ENCODE data around the gene OS9.

OS9 gene

DNA sequence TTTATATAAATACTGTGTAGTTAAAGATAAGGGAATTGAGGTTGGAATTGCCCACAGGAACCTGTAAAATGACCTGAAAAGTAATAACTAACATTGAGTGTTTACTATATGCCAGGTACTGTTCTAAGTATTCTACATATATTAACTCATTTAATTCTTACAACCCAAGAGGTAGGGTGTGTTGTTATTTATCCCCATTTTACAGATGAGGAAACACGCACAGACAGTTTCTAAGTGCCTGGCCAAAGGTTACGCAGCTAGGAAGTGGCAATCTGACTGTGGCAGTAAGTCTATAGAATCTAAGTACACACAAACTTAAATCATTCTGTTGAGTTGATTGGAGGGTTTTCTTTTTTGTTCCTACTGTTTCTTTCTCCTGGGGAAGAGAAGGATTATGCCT lies 49.8 kb downstream of the OS9 start:
- ChIA-PET CTCF (interaction anchor here (1.3 to 2.7 kb wide), 3 partner anchors 13 to 17 kb away, joined by 3 to 22 read pairs (median 7); no protein-coding TSS in a partner anchor), POLR2A (interaction anchor here (0.9 to 2.1 kb wide), 6 partner anchors 9 to 198 kb away, joined by 3 to 9 read pairs (median 7); partner anchors contain the start of genes CYP27B1, EEF1AKMT3, METTL1 and TSFM)
- H3K27ac ChIP-seq (ENCODE audit: extremely low read depth, low read depth, low read length) = 0 out of 2 replicates have a peak overlapping the region, but pooled peaks have one; percentile 80
- 0 out of 2 replicates have a peak, but pooled peaks cover 2% of the 10 kb centered on the region for H3K4me1 ChIP-seq (ENCODE audit: control insufficient read depth, insufficient read depth, low read length)
- no peak for TF ChIP-seq ZNF10 (tag by site-specific recombination; IDR thresholded peaks at IDR 0.05)
- TF ChIP-seq ZNF664 (tag by site-specific recombination; IDR thresholded peaks at IDR 0.05) = peak; percentile 84
- H3K4me3 ChIP-seq (ENCODE audit: low read depth, low read length) = no peak overlapping the region
- peaks cover 8 to 30% of the 10 kb centered on the region in 2 experiments for H3K36me3 ChIP-seq (ENCODE audit: control insufficient read depth in 2 of 2, insufficient read depth in 1 of 2, low read length in 2 of 2)
- H3K9me3 ChIP-seq (ENCODE audit: control insufficient read depth, insufficient read depth, low read depth, low read length) = no peaks in the 10 kb centered on the region

- POLR2A ChIA-PET = interaction anchor here (0.7 to 2.4 kb wide), 16 partner anchors 8 to 221 kb away, joined by 3 to 15 read pairs (median 5); partner anchors contain the start of genes CYP27B1, EEF1AKMT3, METTL1 and TSFM
- Histone ChIP-seq H3K4me3 (ENCODE audit: low read depth, low read length) (peak overlapping the region; percentile 69), H3K27ac (ENCODE audit: extremely low read depth, low read depth, low read length) (peak overlapping the region; percentile 80), H3K36me3 (ENCODE audit: control insufficient read depth in 2 of 2, insufficient read depth in 1 of 2, low read length in 2 of 2) (peaks cover 8 to 35% of the 10 kb centered on the region in 2 experiments), H3K9me3 (ENCODE audit: control insufficient read depth, insufficient read depth, low read depth, low read length) (no peaks in the 10 kb centered on the region), H3K4me1 (ENCODE audit: control insufficient read depth, insufficient read depth, low read length) (0 out of 2 replicates have a peak, but pooled peaks cover 2% of the 10 kb centered on the region)
- CTCF ChIA-PET = interaction anchor here (1.0 to 2.7 kb wide), 4 partner anchors 12 to 285 kb away, joined by 3 to 22 read pairs (median 5); no protein-coding TSS in a partner anchor
- TF ChIP-seq, protein P1, sequence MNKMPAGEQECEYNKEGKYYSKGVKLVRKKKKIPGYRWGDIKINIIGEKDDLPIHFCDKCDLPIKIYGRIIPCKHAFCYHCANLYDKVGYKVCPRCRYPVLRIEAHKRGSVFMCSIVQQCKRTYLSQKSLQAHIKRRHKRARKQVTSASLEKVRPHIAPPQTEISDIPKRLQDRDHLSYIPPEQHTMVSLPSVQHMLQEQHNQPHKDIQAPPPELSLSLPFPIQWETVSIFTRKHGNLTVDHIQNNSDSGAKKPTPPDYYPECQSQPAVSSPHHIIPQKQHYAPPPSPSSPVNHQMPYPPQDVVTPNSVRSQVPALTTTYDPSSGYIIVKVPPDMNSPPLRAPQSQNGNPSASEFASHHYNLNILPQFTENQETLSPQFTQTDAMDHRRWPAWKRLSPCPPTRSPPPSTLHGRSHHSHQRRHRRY (tag by site-specific recombination; IDR thresholded peaks at IDR 0.05) = no peak
- TF ChIP-seq GFI1B (tag by site-specific recombination; IDR thresholded peaks at IDR 0.05) = no peak
- TF ChIP-seq HOXD13 (CRISPR knock-in tag; IDR thresholded peaks at IDR 0.05; ENCODE audit: borderline replicate concordance) = no peak
- no peak for TF ChIP-seq ZNF530 (tag by site-specific recombination; IDR thresholded peaks at IDR 0.05; ENCODE audit: low read depth)
- TF ChIP-seq KLF1 (tag by site-specific recombination; IDR thresholded peaks at IDR 0.05) = peak; percentile 77
- no peak for TF ChIP-seq ZFP3 (tag by site-specific recombination; IDR thresholded peaks at IDR 0.05; ENCODE audit: low read depth)
- TF ChIP-seq ZNF654 (tag by site-specific recombination; IDR thresholded peaks at IDR 0.05; ENCODE audit: low read depth) = no peak
- no peak for TF ChIP-seq ZNF350 (tag by site-specific recombination; IDR thresholded peaks at IDR 0.05)
- TF ChIP-seq ZNF561 (tag by site-specific recombination; IDR thresholded peaks at IDR 0.05; ENCODE audit: borderline replicate concordance) = peak; percentile 61; the same call in 1 of the 2 replicates
- no peak for TF ChIP-seq ZNF221 (tag by site-specific recombination; IDR thresholded peaks at IDR 0.05; ENCODE audit: borderline replicate concordance)
- TF ChIP-seq ZNF155 (tag by site-specific recombination; IDR thresholded peaks at IDR 0.05) = no peak
- TF ChIP-seq SALL2 (tag by site-specific recombination; IDR thresholded peaks at IDR 0.05; ENCODE audit: borderline replicate concordance) = no peak
- TF ChIP-seq ZNF660 (tag by site-specific recombination; IDR thresholded peaks at IDR 0.05) = peak; percentile 67
- no peak for TF ChIP-seq IKZF3 (tag by site-specific recombination; IDR thresholded peaks at IDR 0.05)
- TF ChIP-seq GLIS1 (tag by site-specific recombination; IDR thresholded peaks at IDR 0.05) = no peak
- no peak for TF ChIP-seq ZNF426 (tag by site-specific recombination; IDR thresholded peaks at IDR 0.05)
- TF ChIP-seq ZBTB49 (tag by site-specific recombination; IDR thresholded peaks at IDR 0.05; ENCODE audit: low read depth) = no peak
- peak; percentile 49 for TF ChIP-seq ZNF501 (tag by site-specific recombination; IDR thresholded peaks at IDR 0.05)
- no peak for TF ChIP-seq ZNF747 (tag by site-specific recombination; IDR thresholded peaks at IDR 0.05)
- TF ChIP-seq ZNF777 (tag by site-specific recombination; IDR thresholded peaks at IDR 0.05; ENCODE audit: borderline replicate concordance) = no peak
- TF ChIP-seq RBAK (tag by site-specific recombination; IDR thresholded peaks at IDR 0.05) = no peak
- TF ChIP-seq ZNF843 (tag by site-specific recombination; IDR thresholded peaks at IDR 0.05) = peak; percentile 23; the same call in 1 of the 2 replicates
- TF ChIP-seq ZNF558 (tag by site-specific recombination; IDR thresholded peaks at IDR 0.05) = peak; percentile 50; the same call in 1 of the 2 replicates
- no peak; the same call in 1 of the 2 replicates for TF ChIP-seq ZNF2 (tag by site-specific recombination; IDR thresholded peaks at IDR 0.05)
- TF ChIP-seq, protein P2, sequence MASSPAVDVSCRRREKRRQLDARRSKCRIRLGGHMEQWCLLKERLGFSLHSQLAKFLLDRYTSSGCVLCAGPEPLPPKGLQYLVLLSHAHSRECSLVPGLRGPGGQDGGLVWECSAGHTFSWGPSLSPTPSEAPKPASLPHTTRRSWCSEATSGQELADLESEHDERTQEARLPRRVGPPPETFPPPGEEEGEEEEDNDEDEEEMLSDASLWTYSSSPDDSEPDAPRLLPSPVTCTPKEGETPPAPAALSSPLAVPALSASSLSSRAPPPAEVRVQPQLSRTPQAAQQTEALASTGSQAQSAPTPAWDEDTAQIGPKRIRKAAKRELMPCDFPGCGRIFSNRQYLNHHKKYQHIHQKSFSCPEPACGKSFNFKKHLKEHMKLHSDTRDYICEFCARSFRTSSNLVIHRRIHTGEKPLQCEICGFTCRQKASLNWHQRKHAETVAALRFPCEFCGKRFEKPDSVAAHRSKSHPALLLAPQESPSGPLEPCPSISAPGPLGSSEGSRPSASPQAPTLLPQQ (tag by site-specific recombination; IDR thresholded peaks at IDR 0.05) = peak; percentile 23
- TF ChIP-seq SP2 (tag by site-specific recombination; IDR thresholded peaks at IDR 0.05) = no peak
- no peak for TF ChIP-seq PRDM1 (tag by site-specific recombination; IDR thresholded peaks at IDR 0.05)
- 0 out of 2 replicates have a peak, but pooled peaks have one; percentile 25 for TF ChIP-seq ZSCAN30 (tag by site-specific recombination; IDR thresholded peaks at IDR 0.05)
Observed at GRCh38 chr12:57744194-57744776, 50.4 kb downstream of the OS9 start.

All from HEK293 (cell line).